GM18520 (cell line): Measurements from ENCODE around the gene KNOP1.
"Not testable (repeated sequence)": the region's sequence is repeated elsewhere in the genome, so short reads cannot be mapped to it uniquely, and the experiment has no call there.

Source experiments
- ATAC-seq: cut with Tn5 transposase; IDR thresholded peaks from one replicate; pipeline ENCODE4 v1.9.1; 2021; ENCODE audit not compliant: unreplicated experiment

KNOP1 gene

GRCh38 chr16:19744670-19745069 lies 26.6 kb upstream of the KNOP1 start:
- no peak for ATAC-seq

- no peak for ATAC-seq
Observed at GRCh38 chr16:19743816-19744159, 25.8 kb upstream of the KNOP1 start.

GRCh38 chr16:19741354-19741753 lies 23.3 kb upstream of the KNOP1 start:
- no peak for ATAC-seq

DNA sequence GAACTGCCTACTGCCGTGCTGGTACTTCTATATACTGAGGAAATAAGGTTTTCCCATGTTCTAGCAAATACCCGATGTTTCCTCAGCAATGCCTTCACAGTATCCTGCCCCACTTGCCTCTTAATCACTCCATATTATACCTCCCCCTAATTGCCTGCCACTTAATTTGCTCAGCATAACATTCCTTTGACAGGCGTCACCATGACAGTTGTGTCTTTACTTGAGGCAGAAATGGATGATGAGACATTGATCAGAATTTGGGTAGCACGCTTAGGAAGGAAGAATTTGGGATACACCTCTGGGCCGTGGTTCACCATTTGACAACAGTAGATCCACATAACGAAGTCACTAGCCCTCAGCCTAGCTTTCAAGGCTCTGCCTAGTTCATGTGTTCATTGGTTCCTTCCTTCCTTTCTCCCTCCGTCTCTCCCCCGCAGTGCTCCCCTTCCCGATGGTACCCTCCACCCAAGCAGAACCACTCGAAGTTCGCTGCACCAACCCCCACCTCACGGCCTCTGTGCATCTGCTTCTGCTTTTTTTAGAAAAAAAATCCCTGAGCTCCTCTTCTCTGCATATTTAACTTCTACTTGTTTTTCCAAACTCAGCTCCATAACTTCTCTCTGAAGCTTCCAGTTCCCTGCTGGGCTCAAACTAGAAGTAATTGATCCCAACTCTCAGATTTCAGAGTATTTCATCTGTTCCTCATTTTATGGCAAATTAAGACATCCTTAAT lies 19.4 kb upstream of the KNOP1 start:
- no peak for ATAC-seq

DNA sequence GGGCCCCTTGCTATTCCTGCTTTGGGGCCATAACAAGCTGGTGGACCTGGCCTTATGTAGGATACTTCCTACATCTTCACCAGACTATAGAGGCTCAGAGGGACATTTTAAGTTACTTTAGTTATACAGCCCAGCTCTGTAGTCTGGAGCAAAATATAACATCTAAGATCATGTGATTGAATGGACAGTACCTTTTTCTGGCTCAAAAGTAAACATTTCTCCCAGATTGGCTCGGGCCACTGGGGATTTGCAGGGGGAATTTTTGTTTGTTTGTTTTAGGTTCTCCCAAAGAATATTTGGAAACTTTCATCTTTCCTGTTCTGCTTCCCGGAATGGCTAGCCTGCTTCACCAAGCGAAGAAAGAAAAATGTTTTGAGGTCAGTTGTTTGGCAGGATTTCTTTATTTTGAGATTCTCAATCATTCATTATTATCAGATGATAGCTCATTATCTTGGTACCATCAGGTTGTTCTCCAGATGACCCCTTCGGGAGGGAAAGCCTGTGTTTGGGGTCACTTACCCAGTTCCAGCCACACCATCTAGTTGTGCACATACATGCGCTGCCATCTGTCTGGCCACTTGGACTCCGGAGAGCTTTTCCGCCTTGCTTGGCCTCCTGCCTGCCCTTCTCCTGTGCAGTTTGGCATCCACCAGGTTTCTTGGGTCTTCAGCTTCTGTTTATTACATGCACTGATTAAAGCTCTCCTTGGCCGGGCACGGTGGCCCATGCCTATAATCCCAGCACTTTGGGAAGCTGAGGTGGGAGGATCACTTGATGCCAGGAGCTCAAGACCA lies 17.2 kb upstream of the KNOP1 start:
- no peak for ATAC-seq

- ATAC-seq: no peak
Observed at GRCh38 chr16:19733551-19733950, 15.5 kb upstream of the KNOP1 start.

DNA sequence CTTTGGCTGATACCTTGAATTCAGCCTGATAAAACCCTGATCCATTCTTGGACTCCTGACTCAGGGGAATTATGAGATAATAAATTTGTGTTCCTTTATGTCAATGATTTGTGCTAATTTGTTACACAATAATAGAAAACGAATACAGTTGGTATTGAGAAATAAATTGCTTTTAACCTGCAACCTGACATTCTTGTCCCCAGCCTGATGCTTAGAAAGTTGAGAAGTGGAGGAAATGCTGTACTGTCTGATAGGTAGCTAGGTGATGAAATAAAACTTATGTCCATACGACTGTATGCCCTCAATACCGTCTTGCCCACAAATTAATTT lies 10.6 kb upstream of the KNOP1 start:
- no peak for ATAC-seq

DNA sequence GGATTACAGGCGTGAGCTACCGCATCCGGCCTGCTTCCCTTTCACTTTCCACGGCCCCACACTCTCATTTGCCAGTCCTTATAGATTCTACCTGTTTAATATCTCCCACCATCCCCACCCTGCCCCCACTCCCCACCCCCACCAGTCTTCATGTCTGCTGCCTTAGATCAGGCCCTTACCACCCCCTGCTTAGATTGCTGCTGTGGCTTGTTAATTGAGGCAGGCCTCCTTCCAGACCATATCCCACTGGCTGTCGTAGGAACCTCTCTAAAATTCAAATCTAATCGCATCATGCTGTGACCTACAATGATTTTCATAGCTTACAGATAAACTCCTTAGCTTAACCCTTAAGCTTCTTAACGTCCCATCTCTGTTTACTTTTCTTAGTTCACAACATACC lies 5.0 kb upstream of the KNOP1 start:
- ATAC-seq: no peak

DNA sequence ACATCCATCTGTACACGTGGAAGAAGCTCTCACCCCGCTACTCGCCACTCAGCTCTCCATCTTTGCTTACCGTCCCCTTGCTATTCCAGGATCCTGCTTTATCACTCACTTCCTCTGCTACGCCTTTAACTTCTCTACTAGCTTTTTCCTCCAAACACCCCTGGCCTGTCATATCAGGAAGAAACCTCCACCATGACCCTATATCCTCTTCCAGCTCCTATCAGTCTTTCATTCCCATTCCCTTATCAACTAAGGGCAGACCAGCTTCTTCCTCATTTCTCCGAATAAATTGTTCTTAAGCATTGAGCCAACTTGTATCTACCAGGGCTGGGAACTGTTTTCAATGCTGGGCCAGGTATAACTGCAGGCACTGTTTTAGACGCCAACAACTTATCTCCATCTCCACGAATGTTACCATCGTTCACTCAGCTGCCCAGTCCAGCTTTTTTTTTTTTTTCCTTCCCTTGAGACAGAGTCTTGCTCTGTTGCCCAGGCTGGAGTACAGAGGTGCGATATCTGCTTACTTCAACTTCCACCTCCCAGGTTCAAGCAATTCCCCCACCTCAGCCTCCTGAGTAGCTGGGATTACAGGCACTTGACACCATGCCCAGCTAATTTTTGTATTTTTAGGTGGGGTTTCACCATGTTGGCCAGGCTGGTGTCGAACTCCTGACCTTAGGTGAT lies 4.4 kb upstream of the KNOP1 start:
- no peak for ATAC-seq

GRCh38 chr16:19718624-19718965 lies 568 bp upstream of the KNOP1 start:
- no peak for ATAC-seq

- ATAC-seq: no peak
Observed at GRCh38 chr16:19717314-19717713, 713 bp downstream of the KNOP1 start.

DNA sequence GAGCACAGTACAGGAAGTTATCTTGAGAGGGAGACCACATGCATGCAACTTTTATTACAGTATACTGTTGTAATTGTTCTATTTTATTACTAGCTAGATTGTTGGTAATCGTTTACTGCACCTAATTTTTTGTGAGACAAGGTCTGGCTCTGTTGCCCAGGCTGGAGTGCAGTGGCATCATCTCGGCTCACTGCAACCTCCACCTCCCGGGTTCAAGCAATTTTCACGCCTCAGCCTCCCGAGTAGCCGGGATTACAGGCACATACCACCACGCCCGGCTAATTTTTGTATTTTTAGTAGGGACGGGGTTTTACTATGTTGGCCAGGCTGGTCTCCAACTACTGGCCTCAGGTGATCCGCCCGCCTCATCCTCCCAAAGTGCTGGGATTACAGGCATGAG lies 1.3 kb downstream of the KNOP1 start:
- ATAC-seq: not testable (repeated sequence)

- no peak for ATAC-seq
Observed at GRCh38 chr16:19716183-19716582, 1.8 kb downstream of the KNOP1 start.

DNA sequence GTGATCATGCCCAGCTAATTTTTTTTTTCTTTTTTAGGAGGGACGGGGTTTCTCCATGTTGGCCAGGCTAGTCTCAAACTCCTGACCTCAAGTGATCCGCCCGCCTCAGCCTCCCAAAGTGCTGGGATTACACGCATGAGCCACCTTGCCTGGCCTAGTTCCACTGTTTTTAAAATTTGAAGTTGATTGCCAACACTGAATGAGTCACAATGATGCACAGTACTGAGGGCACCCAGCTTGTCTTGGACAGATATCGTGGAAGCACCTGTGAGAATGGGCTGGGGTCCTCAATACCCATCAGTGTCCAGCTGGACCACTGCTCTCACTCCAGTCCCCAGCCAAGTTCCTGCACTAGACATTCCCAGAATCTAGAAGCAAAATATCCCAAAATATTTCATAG lies 2.5 kb downstream of the KNOP1 start:
- no peak for ATAC-seq

DNA sequence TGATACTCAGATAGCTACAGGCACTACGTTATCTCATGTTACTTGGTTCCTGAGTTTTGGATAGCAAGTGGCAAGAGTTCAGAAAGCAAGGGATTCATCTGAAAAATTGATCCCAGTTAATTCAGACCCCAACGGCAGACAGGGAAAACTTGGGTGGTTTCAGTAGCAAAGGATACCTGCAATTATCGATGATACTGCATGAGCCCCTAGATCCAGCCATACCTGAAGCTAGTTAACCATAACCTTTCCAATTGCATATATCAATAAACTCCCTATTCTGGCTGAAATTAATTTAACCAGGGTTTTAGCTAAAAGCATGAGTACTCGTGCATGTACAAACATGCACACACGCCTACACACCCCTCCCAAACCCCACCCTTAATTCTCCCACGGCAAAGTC lies 4.3 kb downstream of the KNOP1 start:
- ATAC-seq: no peak

GRCh38 chr16:19712418-19713058 lies 5.5 kb downstream of the KNOP1 start:
- no peak for ATAC-seq

- ATAC-seq: no peak
Observed at GRCh38 chr16:19711643-19712042, 6.4 kb downstream of the KNOP1 start.

- ATAC-seq: no peak
Observed at GRCh38 chr16:19710991-19711545, 7.0 kb downstream of the KNOP1 start.

DNA sequence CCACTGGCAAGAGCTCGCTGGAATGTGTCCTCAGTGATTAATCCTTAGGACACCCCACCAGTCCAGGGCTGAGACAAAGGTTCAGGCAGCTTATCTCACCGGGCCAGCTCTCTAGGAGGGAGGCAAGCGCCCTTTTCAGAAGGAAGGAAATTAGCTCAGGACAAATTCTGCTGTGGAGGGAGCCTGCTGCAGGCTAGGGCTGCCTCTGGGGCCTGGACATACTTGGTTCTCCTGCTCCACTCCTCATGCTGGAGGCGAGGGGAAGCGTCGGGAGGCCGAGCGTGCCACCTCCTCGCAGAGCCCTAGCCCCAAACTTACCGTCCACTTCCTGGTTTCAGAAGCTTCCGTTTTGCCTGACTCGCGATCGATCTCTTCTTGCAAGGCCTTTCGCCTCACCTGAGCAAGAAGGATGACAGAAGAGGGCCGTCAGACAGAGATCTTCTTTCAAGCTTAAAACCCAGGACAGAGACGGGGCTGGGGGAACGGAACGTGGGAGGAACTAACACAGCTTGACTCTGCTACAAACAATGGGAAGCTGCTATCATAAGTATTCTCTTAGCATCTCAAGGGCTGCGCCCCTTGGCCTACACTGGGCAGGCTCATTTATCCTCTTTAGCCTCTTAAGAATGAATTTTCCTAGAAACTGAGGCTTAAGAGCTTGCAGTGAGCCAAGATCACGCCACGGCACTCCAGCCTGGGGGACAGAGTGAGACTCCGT lies 7.7 kb downstream of the KNOP1 start:
- no peak for ATAC-seq

GRCh38 chr16:19709381-19710136 lies 8.5 kb downstream of the KNOP1 start:
- ATAC-seq: no peak
